HG02840 (cell line): ENCODE measurements around the gene OVOL1.

Experiments used
- ATAC-seq: cut with Tn5 transposase; IDR thresholded peaks from one replicate; pipeline ENCODE4 v1.9.1; 2021; ENCODE audit warnings: mild to moderate bottlenecking, moderate library complexity, moderate number of reproducible peaks; ENCODE audit not compliant: unreplicated experiment, low FRiP score

The OVOL1 gene

DNA sequence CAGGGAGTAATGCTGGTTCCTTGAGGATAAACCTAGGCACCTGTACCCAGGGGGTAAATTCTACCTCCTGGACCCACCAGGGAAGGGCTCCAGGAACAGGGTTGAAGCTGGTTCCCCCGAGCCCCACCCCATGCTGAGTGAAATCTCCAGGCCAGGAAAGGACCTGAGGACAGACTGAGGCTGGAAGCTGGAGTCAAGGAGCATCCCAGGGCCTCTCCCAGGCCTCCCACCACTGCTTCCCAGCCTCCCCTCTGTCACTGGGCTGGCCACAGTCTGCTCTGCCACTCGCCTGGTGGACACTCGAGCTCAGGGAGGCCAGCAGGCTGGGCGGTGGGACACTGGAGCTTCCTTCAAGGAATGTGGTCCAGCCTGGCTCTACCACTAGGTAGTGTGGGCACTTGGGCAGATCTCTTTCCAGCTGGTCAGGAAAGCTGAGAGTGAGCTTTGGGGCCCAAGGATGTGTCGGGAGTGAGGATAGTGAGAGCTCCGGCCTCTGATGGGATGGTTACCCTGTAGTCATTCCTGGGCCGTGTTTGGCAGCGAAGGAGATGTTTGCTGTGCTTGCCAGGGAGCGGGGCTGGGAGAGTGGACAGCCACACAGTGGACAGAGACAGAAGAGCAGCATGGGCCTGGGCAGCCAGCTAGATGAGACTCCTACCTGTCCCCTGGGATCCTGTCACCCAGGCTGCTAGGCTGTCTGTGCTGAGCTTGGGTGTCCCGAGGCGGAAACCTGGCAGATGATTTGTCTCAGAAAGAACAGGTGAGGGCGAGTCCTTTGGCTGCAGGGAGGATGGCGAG is 3.4 kb downstream of the OVOL1 start:
- no peak for ATAC-seq

DNA sequence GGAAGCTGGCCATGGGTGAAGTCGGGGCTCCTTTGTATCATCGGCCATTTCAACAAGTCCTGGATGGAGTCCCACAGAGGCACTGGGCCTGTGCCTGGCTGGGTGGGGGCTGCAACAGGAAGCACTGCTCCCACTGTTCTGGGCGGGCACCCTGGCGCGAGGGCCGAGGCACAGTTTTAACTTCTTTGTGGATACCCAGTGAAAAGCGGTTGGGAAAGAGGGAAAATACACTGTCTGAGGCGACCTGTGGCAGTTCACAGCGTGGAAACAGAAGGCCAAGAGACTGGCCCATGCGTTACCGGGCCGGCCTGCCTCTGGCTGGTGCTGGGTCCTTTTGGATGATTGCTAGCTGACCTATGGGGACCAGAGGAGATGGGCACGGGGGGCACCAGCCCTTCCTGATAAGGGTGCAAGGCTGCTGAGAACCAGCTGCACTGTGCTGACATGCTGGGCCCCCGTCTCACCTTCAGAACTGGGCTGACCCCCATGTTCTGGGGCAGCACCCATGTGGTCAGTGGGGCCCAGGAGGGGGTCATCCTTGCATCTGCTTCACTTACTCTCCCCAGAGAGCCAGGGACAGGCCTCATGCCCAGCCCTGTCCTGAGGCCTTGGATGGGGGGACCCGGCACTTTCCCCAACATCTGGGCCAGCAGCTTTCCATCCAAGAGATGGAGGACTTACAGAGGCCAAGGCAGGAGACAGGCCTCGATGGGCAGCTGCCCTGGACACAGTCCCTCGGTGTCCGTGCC is 4.2 kb downstream of the OVOL1 start:
- ATAC-seq, result no peak

DNA sequence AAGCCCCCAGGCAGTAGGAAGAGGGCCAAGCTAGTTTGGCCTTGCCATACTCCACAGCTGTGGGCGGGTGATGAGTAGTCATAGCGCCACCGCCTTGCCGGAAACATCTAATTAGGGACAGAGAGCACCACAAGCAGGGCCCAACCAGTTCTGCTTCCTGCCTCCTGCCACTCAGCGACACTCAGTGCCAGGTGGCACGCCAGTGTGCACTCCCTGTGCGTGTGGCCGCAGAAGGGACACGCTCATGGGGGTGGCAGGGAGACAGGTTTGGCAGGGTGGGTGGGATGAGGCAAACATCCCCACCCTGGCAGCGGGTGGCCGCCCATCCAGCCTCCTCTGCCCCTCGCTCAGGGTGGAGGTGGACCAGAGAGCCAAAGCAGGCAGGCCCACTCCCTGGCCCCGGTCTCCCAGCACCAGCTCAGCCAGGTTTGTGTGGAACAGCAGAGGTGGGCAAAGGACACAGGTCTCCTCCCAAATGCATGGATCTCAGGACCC is 4.9 kb downstream of the OVOL1 start:
- ATAC-seq, result no peak

DNA sequence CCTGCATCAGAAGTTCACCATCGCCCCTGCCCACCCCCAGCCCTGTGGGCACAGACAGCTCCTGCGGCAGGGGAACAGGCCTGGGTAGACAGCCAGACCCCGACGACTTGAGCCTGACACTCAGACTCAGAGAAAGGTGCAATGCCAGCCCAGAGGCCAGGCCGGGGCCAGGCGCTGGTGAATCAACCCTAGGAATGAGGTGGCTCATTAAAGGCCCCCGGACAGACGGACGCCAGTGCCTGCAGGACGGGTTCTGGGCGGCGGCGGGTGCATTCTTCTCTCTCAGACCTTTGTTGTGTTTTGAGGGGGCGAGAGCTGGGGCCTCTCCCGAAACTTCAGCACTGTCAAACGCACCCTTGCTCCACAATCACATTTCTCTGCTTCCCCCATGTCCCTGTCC is 5.6 kb downstream of the OVOL1 start:
- no peak for ATAC-seq

DNA sequence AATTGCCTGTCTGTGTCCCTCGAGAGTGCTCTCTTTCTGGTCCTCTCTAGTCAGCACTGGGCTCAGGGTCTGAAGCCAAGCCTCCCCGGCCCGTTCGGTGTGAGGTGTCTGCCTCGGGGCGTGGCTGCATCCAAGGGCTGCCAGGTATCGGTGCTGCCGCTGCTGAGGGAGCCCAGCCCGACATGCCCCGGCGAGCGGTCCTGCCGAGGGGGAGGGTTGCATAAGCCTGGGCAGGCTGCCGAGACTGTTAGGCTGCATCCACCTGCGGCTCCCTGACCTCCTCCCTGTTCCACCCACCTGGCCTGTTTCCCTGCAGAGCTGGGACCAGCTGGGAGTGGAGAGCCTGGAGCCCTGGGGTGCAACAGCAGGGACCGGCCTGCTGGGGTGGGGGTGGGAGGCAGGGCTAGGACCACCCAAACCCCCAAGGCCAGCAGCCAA is 6.3 kb downstream of the OVOL1 start:
- ATAC-seq, result no peak

DNA sequence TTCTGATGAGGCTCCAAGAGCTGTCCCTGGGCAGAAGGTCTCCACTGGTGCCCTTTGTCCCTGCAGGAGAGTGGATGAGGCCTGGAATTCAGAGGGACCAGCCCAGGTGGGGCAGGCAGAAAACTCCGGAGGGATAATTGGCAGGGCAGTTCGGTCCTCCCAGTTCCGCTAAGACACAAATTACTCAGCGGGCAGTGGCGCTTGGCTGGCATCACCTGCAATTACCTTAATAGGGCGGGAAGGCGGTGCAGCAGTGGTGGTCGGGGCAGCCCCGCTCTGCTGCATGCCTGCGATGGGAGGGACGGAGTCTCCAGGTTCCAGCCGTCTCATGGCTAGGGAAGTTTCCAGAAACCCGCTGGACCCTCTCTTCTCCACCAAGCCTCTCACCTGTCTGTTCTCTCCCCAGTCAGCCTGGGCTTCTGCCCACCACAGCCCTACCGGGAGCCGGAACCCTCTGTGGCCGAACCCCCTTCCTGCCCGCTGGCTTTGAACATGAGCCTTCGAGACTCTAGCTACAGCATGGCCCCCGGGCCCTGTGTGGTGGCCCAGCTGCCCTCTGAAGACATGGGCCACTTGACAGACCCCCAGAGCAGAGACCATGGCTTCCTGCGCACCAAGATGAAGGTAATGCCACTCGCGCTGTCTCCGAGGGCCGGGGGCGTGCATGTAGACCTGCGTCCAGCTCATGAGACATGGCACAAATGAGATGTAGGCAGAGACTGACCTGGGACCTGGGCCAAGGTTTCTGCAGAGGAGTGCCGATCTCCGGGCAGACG is 7.0 kb downstream of the OVOL1 start:
- no peak for ATAC-seq

DNA sequence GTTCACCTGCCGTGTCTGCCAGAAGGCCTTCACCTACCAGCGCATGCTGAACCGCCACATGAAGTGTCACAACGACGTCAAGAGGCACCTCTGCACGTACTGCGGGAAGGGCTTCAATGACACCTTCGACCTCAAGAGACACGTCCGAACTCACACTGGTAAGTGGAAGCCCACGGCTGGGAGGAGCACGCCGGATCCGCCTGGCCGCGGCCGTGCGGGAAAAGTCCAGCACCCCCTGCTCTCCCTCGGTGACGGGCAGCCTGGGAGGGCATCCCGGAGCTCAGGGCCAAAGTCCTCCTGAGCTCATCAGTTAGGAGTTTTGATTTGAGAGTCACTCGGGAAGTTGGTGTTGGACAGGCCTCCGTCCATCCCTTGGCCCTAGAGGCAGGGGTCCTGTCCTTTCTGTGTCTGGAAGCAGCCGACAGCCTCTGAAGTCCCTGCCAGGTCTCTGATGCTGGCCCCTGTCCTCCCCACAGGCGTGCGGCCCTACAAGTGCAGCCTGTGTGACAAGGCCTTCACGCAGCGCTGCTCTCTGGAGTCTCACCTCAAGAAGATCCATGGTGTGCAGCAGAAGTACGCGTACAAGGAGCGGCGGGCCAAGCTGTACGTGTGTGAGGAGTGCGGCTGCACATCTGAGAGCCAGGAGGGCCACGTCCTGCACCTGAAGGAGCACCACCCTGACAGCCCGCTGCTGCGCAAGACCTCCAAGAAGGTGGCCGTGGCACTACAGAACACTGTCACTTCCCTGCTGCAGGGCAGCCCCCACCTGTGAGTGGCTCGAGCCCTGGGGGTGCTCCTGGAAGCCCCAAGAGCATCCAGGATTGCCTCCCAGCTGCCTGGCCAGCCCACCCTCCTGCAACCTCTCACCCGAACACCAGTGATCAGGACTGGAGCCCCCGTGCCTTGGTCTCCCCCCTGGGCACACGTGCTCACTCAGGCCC is 8.0 kb downstream of the OVOL1 start:
- no peak for ATAC-seq

DNA sequence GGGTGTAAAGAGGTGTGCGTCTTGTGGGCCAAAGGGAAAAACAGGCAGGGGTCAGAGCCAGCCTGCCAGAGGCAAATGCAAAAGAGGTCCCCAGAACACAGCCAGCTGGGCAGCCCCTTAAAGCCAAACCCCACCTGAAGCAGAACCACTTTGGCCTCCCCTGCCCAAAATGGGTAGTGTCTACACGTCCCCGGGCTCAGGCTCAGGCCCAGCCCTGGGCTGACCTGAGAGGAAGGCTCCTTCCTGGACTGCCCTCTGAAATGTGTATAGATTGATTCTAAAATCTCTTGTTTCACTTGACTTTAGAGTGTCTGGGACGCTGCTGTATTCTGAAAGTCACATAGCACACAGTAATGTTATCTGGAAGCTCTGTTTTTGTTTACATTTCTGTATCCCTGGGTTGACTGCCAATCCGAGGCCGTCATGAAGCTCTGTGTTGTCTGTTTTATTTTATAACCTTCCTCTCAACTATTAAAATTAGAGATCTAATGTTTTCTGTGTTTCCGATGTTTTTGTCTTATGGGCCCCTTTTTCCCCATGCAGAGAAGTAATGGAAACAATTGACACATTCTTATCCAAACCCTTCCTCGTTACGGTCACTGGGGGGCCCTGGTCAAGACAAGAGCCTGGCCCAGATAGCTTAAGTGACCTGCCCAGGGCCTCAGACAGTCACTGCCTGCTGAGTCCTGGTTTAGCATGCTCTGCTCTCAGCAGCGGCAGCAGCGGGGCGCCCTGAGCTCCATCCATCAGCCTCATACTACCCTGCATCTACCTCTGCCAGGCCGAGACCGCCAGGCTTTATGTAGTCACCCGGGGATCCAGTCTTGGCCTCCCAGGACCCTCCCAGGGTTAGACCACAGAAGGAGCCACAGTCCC is 10.1 kb downstream of the OVOL1 start:
- ATAC-seq, result no peak

DNA sequence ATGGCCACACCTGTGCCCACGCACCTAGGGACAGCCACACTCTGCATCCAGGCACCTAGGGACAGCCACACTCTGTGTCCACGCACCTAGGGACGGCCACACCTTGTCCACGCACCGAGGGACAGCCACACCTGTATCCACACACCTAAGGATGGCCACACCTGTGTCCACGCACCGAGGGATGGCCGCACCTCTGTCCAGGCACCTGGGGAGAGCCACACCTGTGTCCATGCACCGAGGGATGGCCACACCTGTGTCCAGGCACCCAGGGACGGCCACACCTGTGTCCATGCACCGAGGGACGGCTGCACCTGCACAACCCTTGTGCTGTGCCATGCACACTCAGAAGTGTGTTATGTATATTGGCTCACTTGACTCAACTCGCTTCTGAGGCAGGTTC is 10.8 kb downstream of the OVOL1 start:
- ATAC-seq, result no peak

DNA sequence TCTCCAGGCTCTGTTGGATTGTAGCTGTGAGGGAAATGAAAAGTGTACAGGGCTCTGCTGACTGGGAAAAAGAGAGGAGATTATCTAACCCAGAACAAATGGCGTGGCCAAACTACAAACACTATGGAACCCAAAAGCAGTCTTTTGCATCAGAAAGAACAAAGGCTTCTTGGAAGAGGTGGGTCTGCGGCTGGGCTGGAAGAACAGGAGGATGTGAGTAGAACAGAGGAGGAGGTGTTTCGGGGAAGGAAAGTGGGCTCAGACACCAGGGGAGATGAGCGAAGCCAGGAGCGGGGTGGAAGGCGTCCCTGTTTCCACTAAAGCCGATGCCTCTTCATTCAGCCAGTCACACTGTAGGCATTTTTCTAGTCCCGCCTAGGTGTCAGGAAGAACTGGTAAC is 12.0 kb downstream of the OVOL1 start:
- no peak for ATAC-seq

DNA sequence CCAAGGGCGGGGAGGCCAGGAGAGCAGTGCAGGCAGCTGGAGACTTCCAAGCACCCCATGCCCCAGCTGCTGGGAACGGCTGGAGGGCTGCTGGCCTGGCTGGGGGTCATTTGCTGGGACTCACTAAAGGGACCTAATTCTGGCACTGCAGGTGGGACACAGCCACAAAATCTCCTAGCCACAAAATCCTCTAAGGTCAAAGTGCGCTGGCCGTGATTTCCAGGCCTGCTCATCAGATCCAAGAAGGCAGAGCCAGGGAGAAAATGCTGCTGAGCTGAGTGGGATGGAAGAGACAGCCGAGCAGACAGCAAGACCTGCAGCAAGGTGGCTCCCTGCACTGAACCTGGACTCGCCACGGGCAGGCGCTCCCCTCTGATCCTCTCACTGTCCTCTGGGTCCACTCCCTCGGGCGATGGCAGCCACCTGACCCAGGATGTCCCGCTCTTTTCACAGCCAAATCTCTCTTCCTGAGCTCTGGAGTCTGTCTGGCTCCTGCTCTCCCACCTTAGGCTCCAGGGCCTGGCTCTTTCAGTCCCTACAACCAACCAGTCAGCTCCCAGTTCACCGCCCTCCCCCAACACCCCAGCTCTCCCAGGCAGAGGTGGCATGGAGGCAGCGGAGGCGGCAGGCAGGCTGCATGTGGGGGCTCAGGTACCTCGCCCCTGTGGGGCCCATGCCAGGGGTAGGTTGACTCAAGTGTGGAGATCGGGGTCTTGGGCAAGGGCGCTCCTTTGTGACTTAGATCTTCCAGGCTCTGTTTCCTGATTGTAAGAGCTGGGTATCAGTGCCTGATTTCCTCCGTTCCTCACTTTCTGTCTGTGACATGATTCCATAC is 14.5 kb downstream of the OVOL1 start:
- ATAC-seq, result no peak

DNA sequence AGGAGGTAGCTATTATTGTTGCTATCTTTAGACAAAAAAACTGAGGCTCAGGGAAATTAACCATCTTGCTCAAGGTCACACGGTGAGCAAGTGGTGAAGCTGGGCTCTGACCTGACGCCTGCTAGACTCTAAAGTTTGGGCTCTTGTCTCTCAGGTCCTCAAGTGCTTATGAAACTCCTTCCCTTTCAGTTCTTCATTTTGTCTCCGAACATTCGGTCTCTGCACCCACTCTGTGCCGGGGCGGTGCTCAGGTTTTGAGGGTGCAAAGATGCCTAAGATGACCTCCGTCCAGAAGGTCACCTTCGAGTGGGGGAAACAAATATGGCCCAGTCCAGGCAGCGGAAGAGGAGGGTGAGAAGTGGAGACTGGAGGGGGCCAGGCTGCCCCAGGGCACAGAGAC is 16.0 kb downstream of the OVOL1 start:
- no peak for ATAC-seq

DNA sequence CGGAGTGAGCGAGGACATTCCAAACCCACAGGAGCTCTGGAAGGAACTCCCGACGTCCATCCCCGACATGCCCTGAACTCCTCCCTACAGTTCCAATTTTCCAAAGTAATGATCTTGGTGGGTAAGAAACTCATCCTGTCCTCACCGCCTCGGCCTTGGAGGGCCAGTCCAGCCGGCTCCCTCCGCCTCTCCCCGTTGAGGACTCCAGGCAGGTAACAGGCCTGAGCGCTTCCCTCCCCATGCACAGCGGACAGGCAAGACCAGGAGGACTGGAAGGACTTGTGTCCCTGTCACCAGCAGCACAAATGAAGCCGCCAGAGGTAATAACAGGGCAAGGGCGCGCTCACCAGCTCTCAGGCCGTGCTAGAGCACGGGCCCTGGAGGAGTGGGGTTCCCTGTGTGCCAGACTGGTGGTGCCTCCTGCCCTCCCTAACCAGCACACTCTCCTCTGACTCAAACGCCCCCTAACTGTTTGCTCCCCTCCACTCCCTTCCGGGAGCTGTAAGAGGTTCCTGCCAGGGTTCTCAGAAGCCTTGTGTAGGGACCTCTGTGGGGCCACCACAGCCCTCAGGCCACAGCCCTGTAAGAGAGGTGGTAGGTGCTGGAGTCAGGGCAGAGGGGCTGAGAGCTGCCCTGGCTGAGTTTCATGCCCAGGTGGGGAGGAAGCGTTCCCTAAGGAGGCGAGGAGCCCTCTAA is 17.1 kb downstream of the OVOL1 start:
- ATAC-seq, result no peak

DNA sequence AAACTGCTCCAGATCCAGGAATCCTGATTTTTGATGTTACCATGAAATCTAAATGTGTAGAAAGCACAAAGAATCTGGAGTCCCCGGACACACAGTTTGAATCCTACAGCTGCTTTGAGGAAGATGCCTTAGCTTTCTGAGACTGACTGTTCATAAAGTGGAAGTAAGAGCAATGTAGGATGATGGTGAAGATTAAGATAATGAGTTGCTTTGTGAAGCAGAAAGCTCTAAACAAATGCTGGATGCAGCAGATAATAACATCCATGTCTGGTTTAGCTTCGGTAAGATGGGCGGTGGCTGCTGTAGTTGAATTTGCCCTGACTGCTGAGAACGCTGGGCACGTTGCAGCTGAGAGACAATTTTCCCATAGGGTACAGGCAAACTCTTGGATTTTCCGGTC is 20.1 kb downstream of the OVOL1 start:
- no peak for ATAC-seq

DNA sequence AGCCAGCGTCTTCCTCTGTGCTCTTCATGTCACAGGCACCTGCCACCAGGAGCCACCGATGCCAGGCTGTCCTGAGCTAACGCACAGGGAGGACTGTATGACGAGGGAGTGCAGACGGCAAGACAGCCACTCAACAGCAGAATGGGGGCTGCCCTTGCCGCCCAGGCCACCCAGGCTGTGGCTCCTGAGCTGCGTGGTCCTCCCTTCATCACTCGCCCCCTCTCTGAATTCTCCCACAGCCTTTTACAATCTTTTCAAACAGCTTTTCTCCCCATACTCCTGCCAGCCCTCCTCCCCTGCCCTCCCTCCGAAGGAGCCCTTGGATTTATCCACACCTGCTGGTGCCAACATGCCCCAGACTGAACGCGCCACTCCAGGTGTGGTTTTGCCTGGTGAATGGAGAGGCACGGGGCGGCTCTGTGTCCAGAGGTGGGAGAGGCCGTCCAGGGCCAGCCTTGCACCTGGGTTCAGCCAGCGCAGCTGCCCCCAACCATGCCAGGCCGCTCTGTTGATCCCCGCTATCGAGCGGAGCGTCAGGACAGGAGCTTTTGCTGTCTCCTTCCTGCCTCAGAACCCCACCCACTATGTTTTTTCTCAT is 22.0 kb downstream of the OVOL1 start:
- ATAC-seq, result no peak

DNA sequence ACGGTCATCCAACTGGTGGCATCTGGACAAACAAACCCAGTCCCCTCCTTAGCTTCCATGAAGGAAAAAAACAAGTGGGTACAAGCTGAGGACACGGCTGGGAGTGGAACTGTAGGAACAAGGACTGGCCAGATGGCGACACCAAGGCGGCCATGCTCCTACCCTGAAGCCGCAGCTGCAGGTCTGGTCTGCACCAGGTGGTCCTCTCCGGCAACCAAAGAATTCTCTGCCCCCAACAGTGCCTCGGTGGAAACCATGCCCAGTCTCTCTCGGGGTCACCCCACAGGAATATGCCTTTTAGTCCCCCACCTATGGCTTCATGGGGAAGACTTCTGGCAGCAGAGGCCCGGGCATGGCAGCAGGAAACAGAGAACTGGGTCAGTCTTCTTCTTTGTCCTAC is 22.6 kb downstream of the OVOL1 start:
- no peak for ATAC-seq
